ENCODE results near the gene OSBPL5. TPM values are rescaled to one million over a fixed set of nuclear protein-coding genes. Genes with fewer than 3 reads are reported as not detected.

OSBPL5 gene
- total RNA-seq, 1 donor from 2014 or later: 6.2 TPM

- H2AFZ ChIP-seq (replicated peaks): no peak overlapping the region
- peaks cover 2% of the 10 kb centered on the region for H3K27me3 Mint-ChIP-seq (ENCODE audit: insufficient read depth, low read depth)
- no peaks in the 10 kb centered on the region for H3K9me3 Mint-ChIP-seq
- peaks cover 8% of the 10 kb centered on the region for H3K4me1 ChIP-seq
- H3K9me3 ChIP-seq (ENCODE audit: low read depth): no peaks in the 10 kb centered on the region
- H4K20me1 ChIP-seq (ENCODE audit: low read depth): peaks cover 38% of the 10 kb centered on the region
- no peak overlapping the region for H3K9ac ChIP-seq
- no peak overlapping the region for H3K4me2 ChIP-seq
- no peaks in the 10 kb centered on the region for H3K27me3 ChIP-seq
- no peaks in the 10 kb centered on the region for H3K36me3 Mint-ChIP-seq
- no peaks in the 10 kb centered on the region for H3K36me3 ChIP-seq
- no peaks in the 10 kb centered on the region for H3K79me2 ChIP-seq (ENCODE audit: low read depth)
- H3K27ac ChIP-seq: no peak overlapping the region
- no peak overlapping the region for H3K4me3 Mint-ChIP-seq
- H3K27ac Mint-ChIP-seq: no peak overlapping the region
- H3K4me1 Mint-ChIP-seq: peaks cover 12% of the 10 kb centered on the region
- TF ChIP-seq EZH2phosphoT487 (IDR thresholded peaks at IDR 0.05): no peak
- TF ChIP-seq EZH2 (IDR thresholded peaks at IDR 0.05): no peak
- no peak for TF ChIP-seq CTCF (IDR thresholded peaks at IDR 0.05)
- H3K4me3 ChIP-seq: no peak overlapping the region
- no peak for DNase-seq (ENCODE audit: low spot score)
- no peaks in the 10 kb centered on the region for H3F3A ChIP-seq (ENCODE audit: low read depth)
Measured at GRCh38 chr11:3143136-3143880, 21.8 kb downstream of the OSBPL5 start.

- H4K20me1 ChIP-seq (ENCODE audit: low read depth): peaks cover 59% of the 10 kb centered on the region
- no peaks in the 10 kb centered on the region for H3K36me3 ChIP-seq
- H3K9me3 ChIP-seq (ENCODE audit: low read depth): no peaks in the 10 kb centered on the region
- H3K9ac ChIP-seq: no peak overlapping the region
- H3K79me2 ChIP-seq (ENCODE audit: low read depth): no peaks in the 10 kb centered on the region
- H3K27me3 Mint-ChIP-seq (ENCODE audit: insufficient read depth, low read depth): peaks cover 2% of the 10 kb centered on the region
- no peak overlapping the region for H3K27ac ChIP-seq
- no peak overlapping the region for H3K4me3 Mint-ChIP-seq
- peaks cover 8% of the 10 kb centered on the region for H3F3A ChIP-seq (ENCODE audit: low read depth)
- no peaks in the 10 kb centered on the region for H3K27me3 ChIP-seq
- H2AFZ ChIP-seq (replicated peaks): no peak overlapping the region
- H3K4me1 Mint-ChIP-seq: peaks cover 21% of the 10 kb centered on the region
- H3K4me2 ChIP-seq: no peak overlapping the region
- H3K9me3 Mint-ChIP-seq: no peaks in the 10 kb centered on the region
- H3K4me1 ChIP-seq: peaks cover 26% of the 10 kb centered on the region
- no peak overlapping the region for H3K4me3 ChIP-seq
- no peaks in the 10 kb centered on the region for H3K36me3 Mint-ChIP-seq
- no peak for DNase-seq (ENCODE audit: low spot score)
- TF ChIP-seq EZH2phosphoT487 (IDR thresholded peaks at IDR 0.05): no peak
- no peak for TF ChIP-seq CTCF (IDR thresholded peaks at IDR 0.05)
- no peak for TF ChIP-seq EZH2 (IDR thresholded peaks at IDR 0.05)
- H3K27ac Mint-ChIP-seq: no peak overlapping the region
Measured at GRCh38 chr11:3140291-3140603, 24.9 kb downstream of the OSBPL5 start.

- H3K36me3 Mint-ChIP-seq: no peaks in the 10 kb centered on the region
- Histone ChIP-seq H3K27ac (no peak overlapping the region), H3K4me2 (no peak overlapping the region), H2AFZ (replicated peaks) (no peak overlapping the region), H3F3A (ENCODE audit: low read depth) (peaks cover 8% of the 10 kb centered on the region), H3K27me3 (no peaks in the 10 kb centered on the region), H3K4me1 (peaks cover 31% of the 10 kb centered on the region), H3K9me3 (ENCODE audit: low read depth) (no peaks in the 10 kb centered on the region), H4K20me1 (ENCODE audit: low read depth) (peaks cover 62% of the 10 kb centered on the region), H3K4me3 (no peak overlapping the region), H3K79me2 (ENCODE audit: low read depth) (no peaks in the 10 kb centered on the region), H3K36me3 (no peaks in the 10 kb centered on the region), H3K9ac (no peak overlapping the region)
- H3K4me1 Mint-ChIP-seq: peaks cover 25% of the 10 kb centered on the region
- no peak overlapping the region for H3K4me3 Mint-ChIP-seq
- no peak for DNase-seq (ENCODE audit: low spot score)
- H3K9me3 Mint-ChIP-seq: no peaks in the 10 kb centered on the region
- H3K27me3 Mint-ChIP-seq (ENCODE audit: insufficient read depth, low read depth): peaks cover 2% of the 10 kb centered on the region
- no peak overlapping the region for H3K27ac Mint-ChIP-seq
- no peak for TF ChIP-seq EZH2 (IDR thresholded peaks at IDR 0.05)
- no peak for TF ChIP-seq CTCF (IDR thresholded peaks at IDR 0.05)
- no peak for TF ChIP-seq EZH2phosphoT487 (IDR thresholded peaks at IDR 0.05)
Measured at GRCh38 chr11:3139481-3140290, 25.4 kb downstream of the OSBPL5 start.
